Stimulated activated CD8-positive, alpha-beta memory T cell treated with anti-CD3 and anti-CD28 coated beads, Interleukin-12 subunit alpha, Interleukin-12 subunit beta, amount 100 ng/mL, for 24 hours (primary cell): ENCODE measurements around the gene PHF19.

Experiments
- DNase-seq: peaks from one replicate; pipeline ENCODE4 v3.0.0-alpha.2; 2020; ENCODE audit errors: extremely low read depth

The PHF19 gene

DNA sequence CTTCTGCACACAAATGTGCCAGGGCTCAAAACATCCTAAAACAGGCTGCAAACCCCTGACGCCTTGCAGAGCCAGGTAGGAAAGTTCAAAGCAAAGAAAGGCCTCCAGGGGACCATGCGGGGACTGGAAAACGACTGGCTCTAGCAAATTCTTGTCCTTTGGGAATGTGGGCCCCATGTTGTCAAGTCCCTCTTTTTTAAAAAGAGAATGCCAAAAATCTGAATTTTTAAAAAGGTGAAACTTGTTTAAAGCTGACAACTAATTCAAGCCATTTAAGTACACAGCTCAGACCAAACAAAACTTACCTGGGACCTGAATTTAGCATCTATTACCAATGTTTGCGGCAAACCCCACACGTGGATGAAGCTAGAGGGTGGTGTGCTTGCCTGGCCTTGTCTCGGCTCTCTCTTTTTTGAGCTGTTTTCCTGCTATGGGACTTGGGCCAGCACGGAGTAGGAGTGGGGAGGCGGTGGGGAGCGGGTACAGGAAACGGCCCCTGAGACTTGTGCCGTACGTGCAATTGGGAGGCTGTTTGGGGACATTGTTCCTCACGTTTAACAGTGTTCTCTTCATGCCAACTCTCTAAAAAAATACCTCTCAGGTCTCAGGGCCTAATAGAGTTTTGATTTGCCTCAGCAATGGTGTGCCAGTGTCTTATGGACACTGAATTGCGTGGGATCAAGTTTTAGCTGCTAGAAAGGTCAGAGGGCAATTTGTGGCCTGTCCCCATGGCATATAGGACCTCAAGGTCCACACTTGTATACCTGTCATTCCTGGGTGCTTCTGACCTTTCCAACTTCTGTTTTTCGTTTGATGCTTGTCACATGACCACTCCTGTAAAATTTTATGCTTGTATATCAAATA, 15.1 kb upstream of the PHF19 start:
- no peak for DNase-seq

DNA sequence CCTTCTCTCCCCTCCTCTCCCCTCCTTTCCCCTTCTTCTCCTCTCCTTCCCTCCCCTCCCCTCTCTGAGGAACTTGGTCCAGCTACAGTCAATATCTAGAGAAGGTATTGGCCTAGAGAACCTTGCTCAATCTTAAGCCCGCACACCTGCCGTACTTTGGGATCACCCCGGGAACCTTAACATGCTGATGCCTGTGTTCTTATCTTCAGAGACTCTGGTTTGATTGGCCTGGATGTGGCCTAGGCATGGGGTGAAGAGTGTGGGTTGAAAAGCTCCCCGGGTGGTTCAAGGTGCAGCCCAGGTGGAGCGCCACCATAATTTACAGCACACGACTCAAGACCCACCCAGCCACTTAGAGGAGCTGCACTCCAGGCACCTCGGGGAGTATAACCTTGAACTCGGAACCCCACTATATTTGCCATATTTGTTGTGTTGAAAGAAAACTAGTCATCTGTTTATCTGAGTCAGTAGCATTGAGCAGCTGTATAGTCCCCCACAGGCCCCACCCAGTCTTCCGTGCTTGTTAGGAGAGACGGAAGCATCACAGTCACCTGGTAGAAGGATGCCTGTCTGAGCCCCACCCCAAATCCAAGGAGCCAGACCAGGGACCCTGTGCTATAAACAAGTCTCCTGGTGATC, 14.4 kb upstream of the PHF19 start:
- DNase-seq = no peak

DNA sequence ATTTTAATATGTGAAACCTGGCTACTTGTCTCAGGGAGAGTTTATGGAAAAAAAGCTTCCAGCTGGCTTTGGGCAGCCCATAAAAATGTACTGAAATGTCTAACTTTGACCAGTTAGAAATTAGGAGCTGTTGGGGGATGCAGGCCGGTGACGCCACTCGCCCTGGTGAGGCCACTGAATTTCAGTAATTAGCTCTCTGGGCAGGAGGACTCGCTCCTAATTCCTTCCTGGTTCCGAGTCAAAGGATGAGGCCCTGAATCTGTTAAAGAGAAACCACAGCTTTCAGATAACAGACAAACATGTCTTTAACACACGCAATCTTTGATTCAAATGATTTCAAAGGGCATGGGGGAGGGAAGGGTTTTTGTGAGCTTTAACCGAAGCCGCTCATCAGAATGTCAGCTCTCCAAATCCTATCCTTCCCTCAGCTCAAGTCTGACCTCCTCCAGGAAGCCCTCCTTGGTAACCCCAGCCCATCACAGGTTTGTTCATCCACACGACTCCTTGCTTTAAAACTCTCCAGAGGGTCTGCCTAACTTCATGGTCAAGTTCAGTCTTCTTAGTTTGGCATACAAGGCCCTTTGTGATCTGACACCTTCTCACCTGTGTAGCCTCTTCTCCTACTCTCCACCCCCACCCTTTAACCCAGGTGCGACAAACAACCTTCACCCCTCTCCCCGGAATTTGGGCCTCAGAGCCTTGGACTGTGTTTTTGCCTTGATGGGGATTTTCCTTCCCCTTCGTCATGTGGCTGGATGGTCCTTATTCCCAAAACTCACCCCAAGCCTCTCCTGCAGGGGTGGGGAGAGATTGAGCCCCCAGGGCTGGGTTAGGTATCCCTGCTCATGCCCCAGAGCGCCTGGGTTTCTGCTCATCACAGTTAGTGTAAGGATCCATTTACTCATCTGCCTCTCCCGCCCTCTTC, 13.6 kb upstream of the PHF19 start:
- no peak for DNase-seq

DNA sequence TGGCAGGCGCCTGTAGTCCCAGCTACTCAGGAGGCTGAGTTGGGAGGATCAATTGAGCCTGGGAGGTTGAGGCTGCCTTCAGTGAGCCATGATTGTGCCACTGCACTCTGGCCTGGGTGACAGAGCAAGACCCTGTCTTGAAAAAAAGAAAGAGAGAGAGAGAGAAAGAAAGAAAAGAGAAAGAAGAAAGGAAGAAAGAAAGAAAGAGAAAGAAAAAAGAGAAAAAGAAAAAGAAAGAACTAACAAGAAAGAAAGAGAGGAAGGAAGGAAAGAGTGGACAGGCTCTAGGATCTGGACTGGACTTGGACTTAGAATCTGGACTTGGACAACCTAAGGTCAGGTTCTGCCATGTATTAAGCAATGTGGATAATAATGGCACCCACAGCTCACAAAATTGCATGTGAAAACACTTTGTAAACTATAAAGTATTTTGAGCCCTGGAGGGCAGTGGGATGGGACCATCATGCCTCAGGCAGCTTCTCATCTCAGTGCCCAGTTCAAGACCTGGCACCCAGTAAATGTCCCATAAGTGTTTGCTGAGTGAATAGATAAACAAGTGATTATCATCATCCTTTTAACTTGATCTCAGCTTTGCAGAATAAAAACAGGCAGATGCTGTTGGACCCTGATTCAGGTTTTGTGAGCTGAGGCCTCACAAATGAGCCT, 12.8 kb upstream of the PHF19 start:
- DNase-seq = no peak

DNA sequence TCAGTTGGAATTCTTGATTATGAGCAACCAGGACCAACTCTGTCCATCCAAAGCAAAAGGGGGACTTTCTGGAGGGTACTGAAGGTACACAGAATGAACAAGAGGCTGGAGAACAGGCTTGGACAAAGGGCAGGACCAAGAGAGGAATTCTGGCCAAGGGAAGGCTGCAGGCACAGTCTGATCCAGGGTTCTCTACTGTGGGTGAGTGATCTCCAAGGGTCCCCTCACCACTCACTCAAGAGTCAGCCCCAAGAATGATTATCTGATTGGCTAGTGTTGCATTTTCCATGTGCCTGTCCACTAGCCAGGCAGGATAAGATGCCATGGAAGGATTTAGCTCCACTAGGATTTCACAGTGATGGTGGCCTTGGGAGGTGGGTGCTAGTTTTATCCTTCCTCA, 11.6 kb upstream of the PHF19 start:
- DNase-seq = no peak

DNA sequence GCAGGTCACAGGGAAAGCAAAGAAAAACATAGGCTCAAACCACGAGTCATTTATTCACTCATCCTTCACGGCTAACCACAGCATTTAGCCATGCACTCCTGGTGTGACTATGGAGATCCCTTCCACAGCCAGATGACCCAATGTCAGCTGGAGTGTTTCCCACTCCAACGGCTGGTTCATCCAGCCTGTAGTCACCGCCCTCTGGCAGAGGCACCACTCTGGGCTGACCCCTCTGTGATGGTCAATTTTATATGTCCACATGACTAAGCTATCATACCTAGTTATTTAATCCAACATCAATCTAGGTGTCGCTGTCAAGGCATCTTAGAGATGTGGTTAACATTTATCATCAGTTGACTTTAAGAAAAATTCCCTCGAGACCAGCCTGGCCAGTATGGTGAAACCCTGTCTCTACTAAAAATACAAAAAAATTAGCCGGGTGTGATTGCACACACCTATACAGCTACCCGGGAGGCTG, 9.5 kb upstream of the PHF19 start:
- no peak for DNase-seq

DNA sequence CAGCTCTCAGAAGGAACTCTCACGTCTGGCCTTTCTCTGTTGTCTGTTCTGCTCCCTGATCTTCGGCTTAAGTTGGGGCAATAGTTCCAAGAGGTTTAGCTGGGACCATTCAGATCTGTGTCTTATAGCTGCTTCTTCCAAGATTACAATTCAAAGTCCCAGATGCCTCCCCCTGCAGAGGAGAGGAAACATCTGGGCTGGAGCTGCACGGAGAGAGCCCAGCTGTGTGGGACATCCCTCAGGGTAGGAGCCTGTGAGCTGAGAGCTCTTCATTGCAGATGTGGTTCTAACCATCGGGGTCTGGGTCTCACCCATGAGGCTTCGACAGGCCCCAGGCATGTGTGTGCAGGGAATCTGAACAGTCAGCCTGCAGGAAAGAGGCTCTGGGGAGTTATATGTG, 9.0 kb upstream of the PHF19 start:
- no peak for DNase-seq

DNA sequence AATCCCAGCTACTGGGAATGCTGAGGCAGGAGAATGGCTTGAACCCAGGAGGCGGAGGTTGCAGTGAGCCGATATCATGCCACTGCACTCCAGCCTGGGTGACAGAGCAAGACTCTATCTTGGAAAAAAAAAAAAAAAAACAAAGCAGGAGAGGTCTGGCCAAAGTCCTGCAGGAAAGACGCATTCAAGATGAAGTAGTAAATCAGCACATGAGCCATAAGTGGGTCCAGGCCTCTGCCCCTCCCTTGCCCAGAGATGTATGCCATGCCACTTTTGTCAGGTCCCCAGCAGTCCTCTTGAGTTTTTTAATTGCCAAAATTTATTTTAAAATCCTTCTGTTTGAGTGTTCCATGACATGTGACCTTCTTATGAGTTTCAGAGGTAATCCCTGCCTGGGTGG, 8.5 kb upstream of the PHF19 start:
- no peak for DNase-seq

DNA sequence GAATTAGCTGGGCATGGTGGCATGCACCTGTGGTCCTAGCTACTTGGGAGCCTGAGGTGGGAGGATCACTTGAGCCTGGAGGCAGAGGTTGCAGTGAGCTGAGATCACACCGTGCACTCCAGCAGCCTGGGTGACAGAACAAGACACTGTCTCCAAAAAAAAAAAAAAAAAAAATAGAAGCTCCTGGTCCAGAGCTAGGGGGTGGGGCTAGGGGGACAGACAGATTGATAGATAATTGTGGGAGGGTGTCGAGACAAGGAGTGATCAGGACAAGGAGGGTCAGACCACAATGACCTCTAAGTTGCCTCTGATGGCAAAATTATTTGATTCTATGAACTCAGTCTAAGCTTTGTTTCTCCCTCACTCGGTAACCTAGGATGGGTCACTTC, 6.6 kb upstream of the PHF19 start:
- DNase-seq = no peak

DNA sequence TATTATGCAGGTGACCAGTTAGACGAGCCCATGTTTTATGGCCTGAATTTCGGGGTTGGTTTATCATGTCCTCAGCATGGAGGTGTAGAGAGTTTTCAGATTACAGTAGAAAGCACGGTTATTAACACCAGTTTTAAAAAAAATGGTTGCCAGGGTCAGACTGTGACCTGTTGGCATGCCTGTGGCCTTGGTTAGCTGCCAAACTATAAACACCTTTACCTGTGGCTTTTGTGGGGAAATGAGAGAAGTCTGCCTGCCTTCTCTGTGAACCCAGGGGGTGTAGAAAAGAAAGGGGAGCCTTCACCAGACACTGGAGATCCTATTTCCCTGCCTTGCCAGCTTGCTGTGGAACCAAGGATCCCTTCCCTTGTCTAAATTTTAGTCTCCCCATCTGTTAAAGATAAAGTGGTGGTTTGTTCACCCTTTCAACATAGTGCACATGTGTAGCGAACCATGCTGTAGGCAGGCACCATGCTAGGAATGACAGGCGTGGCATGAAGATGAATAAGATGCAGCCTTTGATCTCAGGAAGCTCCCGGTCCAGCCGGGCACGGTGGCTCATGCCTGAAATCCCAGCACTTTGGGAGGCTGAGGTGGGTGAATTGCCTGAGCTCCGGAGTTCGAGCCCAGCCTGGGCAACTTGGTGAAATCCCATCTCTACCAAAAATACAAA, 6.1 kb upstream of the PHF19 start:
- no peak for DNase-seq

DNA sequence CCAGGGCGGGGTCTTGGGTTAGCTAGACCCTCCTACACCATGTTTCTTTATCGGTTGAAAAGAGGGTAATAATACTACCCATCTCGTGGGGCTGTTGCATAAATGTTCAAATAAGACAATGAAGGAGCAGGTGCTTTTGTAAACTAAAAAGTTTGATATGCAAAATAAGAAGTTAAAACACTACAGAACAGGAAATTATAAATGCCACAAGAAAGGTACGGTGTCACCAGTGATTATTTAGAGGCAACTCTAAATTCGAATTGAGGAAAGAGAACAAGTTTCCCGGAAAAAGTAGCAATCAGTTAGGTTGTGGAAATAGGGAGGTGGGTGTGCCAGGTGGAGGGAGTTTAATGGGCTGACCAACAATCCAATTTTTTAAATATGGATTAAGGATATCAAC, 2.5 kb upstream of the PHF19 start:
- DNase-seq = no peak

DNA sequence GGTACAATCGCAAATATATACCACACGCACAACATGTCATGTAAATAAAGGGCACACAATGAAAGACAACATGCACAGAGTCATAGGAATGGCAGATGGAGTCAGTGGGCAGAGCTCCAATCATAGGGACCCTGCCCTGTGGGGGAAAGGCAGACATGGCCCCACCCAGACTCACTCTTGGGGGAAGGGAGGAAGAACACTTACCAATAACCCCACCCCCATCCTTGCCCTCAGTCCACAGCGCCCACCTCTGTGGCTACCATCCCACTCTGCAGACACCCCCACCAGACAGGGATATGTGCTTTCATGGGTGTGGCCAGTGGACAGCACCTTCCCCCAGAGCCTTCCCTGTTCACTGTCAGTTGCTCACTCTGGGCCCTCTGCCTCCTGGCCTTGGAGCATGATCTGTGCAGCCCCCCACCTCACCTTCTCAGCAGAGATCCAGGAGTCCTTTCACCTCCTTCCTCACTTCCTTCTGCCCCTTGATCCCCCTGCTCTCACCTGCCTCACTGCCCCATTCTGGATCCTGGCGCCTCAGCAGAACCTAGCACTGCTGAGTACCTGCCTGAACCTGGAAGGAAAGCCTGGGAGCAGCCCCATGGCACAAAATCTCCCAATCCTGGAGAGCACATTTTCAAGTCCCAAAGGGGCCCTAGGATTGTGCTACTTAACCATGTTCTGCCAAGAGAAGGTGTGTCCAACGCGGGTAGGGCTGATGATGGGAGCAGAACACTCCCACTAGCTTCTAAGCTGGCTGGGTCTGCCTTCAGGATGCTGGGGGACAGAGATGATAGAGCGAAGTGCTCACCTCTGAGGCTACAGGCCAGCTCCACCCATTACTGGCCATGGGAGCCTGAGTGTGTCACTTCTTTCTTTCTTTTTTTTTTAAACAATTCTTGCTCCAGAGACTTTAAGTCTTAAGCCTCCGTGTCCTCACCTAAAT, 1.5 kb upstream of the PHF19 start:
- DNase-seq = no peak

DNA sequence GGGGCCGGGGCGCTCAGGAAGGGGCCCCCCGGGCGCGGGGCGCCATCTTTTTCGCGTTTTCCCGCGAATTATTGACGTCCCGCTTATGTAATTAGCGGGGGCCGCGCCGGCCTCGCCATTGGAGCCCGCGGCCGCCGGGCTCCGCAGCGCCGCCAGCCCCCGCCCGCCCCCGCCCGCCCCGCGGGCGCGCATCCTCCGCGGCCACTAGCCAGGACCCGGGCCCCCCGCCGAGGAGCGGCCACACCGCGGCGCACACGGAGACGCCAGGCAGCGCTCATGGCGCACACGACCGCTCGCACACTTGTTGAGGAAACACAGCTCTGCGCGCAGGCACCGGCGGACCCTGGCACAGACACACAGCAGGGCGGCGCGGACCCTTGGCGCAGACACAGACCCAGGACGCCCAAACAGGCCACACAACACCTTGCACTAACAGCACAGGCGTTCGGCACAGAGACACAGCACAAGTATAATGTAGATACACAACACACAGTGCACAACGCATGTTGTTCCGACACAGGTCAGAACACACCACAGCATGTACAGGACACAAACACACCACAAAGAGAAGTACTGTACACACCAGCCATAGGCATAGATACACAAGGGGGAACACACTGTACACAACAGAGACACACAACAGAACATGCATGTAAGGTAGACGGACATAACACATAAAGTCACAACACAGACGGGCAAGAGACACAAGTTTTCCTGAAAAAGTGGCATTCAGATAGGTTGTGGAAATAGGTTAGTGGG, 467 bp upstream of the PHF19 start:
- no peak for DNase-seq

DNA sequence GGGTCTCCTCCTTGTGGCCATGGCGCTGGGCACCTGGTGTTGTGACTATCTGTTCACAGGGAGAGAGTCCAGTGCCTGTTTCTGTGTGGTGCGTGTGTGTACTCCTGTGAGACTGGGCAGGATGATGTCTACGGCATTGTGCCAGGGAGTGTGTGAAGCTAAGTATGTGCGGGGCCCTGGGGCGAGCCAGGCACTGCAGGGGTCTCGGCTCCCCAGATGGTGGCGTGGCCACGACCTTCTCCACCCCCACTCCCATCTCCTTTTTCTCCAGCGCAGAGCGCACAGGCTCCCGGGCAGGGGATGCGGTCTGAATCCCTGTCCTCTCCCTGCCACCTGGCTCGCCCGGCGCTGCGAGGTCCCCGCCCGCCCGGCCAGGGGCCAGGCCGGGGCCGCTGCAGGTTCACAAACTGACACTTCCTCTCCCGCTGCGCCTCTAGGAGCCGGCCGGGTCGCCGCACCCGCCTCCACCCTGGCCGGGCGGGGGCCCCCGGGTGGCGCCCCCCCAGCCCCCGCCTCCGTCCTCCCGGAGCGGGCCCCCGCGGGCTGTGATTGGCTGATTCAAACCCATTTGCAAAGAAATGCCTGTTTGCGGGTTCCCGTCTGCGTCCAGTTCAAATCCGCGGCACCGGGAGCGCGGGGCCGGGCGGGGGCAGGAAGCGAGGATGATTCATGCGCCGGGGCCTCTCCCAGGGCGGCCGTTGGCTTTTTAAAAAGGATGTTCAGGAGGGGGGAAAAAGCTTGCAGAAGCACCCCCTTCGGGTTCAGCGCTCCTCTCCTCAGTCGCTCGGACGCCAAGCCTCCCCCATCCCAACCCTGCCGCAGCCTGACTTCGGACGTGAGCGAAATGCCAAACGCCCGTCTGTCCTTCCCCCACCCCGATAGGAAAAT, 790 bp downstream of the PHF19 start:
- peak; percentile 65 for DNase-seq

DNA sequence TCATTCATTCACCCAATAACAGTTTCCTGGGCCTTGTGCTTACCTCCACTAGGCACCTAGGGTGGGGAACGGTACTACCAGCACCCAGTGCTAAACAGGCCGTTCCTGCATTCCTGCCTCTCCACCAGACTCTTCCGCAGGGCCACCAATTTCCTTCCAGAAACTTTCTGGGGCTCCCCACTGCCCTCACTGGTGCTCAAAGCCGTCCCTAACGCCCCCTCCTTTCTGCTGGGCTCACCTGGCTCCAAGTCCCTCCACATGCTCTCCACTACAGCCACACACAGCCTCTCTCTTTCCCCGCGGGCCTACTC, 1.4 kb downstream of the PHF19 start:
- DNase-seq = no peak

DNA sequence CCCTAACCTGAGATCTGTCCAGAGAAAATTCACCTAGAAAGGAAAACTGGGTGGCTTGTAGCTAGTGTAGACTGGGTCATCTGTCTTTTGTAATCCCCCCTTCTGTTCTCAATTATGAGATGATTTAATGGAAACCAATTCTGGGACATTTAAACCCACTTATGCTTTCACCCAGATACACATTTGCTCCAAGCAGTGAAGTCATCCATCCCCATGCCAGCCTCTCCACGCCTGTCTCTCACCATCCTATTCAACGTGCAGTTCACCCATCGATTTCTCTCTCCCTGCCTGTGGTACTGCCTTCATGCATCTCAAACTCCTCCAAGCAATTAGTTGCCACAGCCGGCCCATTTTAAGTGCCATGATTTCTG, 1.8 kb downstream of the PHF19 start:
- DNase-seq = no peak

DNA sequence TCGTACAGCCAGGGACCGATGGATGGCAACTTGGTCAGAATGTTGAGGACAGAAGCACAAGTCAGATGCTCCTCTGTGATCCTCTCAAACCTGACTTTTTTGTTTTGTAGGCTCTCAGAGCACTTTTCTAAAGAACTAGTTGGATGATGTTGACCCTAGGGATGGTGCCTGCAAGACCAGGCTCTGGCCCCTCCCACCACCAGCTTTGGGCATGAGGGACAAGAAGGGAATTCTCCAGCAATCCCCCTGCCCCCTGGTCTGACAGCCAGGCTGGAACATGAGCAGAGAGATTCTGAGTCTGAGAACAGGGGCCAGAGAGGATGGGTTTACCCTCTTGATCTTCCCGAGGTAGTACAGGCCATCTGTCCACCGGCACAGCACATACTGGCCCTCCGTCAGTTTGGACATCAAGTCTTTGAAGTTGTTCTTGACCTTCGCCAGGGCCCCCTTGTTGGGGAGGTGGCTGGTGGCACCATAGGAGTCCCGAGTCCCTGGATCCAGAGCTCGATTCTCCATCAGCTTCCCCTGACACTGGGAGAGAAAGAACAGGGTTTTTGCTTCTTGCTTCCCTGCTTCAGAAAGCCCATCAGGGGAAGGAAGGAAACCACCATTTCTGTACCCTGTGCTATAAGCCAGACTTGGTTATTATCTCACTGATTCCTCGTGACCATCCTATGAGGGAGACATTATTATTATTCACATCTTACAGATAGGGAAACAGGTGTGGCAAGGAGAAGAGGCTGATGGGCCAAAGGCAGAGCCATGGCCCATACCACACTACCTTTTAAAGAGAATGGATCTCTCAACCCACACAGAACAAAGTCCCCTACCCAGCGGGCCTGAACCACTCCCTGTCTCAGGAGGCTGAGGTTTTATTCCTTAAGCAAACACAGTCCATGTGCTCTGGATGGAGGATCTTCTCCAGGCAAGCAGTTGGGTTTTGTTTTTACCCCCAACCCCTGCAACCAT, 2.5 kb downstream of the PHF19 start:
- DNase-seq = no peak
